ENCODE data around the gene ATF7.
"Not testable (repeated sequence)": the region's sequence is repeated elsewhere in the genome, so short reads cannot be mapped to it uniquely, and the experiment has no call there.

ATF7 gene

GRCh38 chr12:53652366-53652765 is 26.2 kb upstream of the ATF7 start:
- Histone ChIP-seq H3K4me2 (ENCODE audit: insufficient read depth, low read length) (no peak overlapping the region), H3K79me2 (ENCODE audit: insufficient read depth, low read length) (no peaks in the 10 kb centered on the region), H3K4me1 (ENCODE audit: insufficient read depth, low read length) (no peaks in the 10 kb centered on the region), H3K27ac (ENCODE audit: low read length) (no peak overlapping the region), H3K27me3 (ENCODE audit: insufficient read depth, low read length, poor library complexity) (no peaks in the 10 kb centered on the region), H3K36me3 (ENCODE audit: insufficient read depth, low read length) (no peaks in the 10 kb centered on the region), H3K9me3 (ENCODE audit: insufficient read depth, low read length, severe bottlenecking) (no peaks in the 10 kb centered on the region), H4K20me1 (ENCODE audit: insufficient read depth, low read length) (no peaks in the 10 kb centered on the region), H2AFZ (ENCODE audit: low read depth, low read length) (no peak overlapping the region), H3K9ac (ENCODE audit: low read depth, low read length) (no peak overlapping the region), H3K4me3 (ENCODE audit: low read depth in 1 of 2, low read length in 2 of 2) (no peak overlapping the region)
- ATAC-seq (ENCODE audit: insufficient read depth, low read depth) (no peak), DNase-seq (no peak)
- TF ChIP-seq EZH2 (IDR thresholded peaks at IDR 0.05; ENCODE audit: borderline replicate concordance, low read depth, low read length, severe bottlenecking), result no peak
- TF ChIP-seq CTCF (IDR thresholded peaks at IDR 0.05; ENCODE audit: borderline replicate concordance, extremely low read depth, low read length, poor library complexity, severe bottlenecking), result no peak

DNA sequence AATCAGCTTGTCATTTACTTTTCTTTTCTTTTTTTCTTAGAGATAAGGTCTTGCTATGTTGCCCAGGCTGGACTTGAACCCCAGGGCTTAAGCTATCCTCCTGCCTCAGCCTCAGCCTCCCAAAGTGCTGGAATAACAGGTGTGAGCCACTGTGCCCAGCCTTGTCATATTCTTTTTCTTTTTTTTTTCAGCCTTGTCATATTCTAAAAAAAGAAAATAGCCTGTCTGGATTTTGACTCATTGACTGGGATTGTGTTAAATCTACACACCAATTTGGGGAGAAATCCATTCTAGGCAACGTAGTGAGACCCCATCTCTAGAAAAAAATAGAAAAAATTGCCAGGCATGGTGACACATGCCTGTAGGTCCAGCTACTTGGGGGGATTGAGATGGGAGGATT is 25.6 kb upstream of the ATF7 start:
- H3K4me3 ChIP-seq (ENCODE audit: low read depth in 1 of 2, low read length in 2 of 2), result no peak overlapping the region
- H3K9me3 ChIP-seq (ENCODE audit: insufficient read depth, low read length, severe bottlenecking), result no peaks in the 10 kb centered on the region
- H3K27me3 ChIP-seq (ENCODE audit: insufficient read depth, low read length, poor library complexity), result no peaks in the 10 kb centered on the region
- DNase-seq, result no peak
- no peaks in the 10 kb centered on the region for H4K20me1 ChIP-seq (ENCODE audit: insufficient read depth, low read length)
- H3K4me1 ChIP-seq (ENCODE audit: insufficient read depth, low read length), result no peaks in the 10 kb centered on the region
- no peak overlapping the region for H3K9ac ChIP-seq (ENCODE audit: low read depth, low read length)
- no peak overlapping the region for H3K4me2 ChIP-seq (ENCODE audit: insufficient read depth, low read length)
- no peak for ATAC-seq (ENCODE audit: insufficient read depth, low read depth)
- no peak overlapping the region for H3K27ac ChIP-seq (ENCODE audit: low read length)
- H2AFZ ChIP-seq (ENCODE audit: low read depth, low read length), result no peak overlapping the region
- no peaks in the 10 kb centered on the region for H3K36me3 ChIP-seq (ENCODE audit: insufficient read depth, low read length)
- H3K79me2 ChIP-seq (ENCODE audit: insufficient read depth, low read length), result no peaks in the 10 kb centered on the region
- no peak for TF ChIP-seq EZH2 (IDR thresholded peaks at IDR 0.05; ENCODE audit: borderline replicate concordance, low read depth, low read length, severe bottlenecking)
- no peak for TF ChIP-seq CTCF (IDR thresholded peaks at IDR 0.05; ENCODE audit: borderline replicate concordance, extremely low read depth, low read length, poor library complexity, severe bottlenecking)

DNA sequence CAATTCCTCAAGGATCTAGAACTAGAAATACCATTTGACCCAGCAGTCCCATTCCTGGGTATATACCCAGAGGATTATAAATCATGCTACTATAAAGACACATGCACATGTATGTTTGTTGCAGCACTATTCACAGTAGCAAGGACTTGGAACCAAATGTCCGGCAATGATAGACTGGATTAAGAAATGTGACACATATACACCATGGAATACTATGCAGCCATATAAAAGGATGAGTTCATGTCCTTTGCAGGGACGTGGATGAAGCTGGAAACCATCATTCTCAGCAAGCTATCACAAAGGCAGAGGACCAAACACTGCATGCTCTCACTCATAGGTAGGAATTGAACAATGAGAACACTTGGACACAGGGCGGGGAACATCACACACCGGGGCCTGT is 20.1 kb upstream of the ATF7 start:
- H3K4me1 ChIP-seq (ENCODE audit: insufficient read depth, low read length); H3K9me3 ChIP-seq (ENCODE audit: insufficient read depth, low read length, severe bottlenecking); ATAC-seq (ENCODE audit: insufficient read depth, low read depth); H3K79me2 ChIP-seq (ENCODE audit: insufficient read depth, low read length); H4K20me1 ChIP-seq (ENCODE audit: insufficient read depth, low read length); H3K36me3 ChIP-seq (ENCODE audit: insufficient read depth, low read length); H3K27ac ChIP-seq (ENCODE audit: low read length); H3K9ac ChIP-seq (ENCODE audit: low read depth, low read length); H3K4me2 ChIP-seq (ENCODE audit: insufficient read depth, low read length); DNase-seq; H2AFZ ChIP-seq (ENCODE audit: low read depth, low read length); H3K4me3 ChIP-seq (ENCODE audit: low read depth in 1 of 2, low read length in 2 of 2); H3K27me3 ChIP-seq (ENCODE audit: insufficient read depth, low read length, poor library complexity): not testable (repeated sequence)

- H3K4me1 ChIP-seq (ENCODE audit: insufficient read depth, low read length), result no peaks in the 10 kb centered on the region
- ATAC-seq (ENCODE audit: insufficient read depth, low read depth), result no peak
Measured at GRCh38 chr12:53645165-53645564, 19.0 kb upstream of the ATF7 start.

More at GRCh38 chr12:53645165-53645564, 19.0 kb upstream of the ATF7 start:
- Histone ChIP-seq H3K9me3 (ENCODE audit: insufficient read depth, low read length, severe bottlenecking) (no peaks in the 10 kb centered on the region), H2AFZ (ENCODE audit: low read depth, low read length) (no peak overlapping the region), H3K27ac (ENCODE audit: low read length) (no peak overlapping the region), H3K36me3 (ENCODE audit: insufficient read depth, low read length) (no peaks in the 10 kb centered on the region), H3K4me2 (ENCODE audit: insufficient read depth, low read length) (no peak overlapping the region), H3K27me3 (ENCODE audit: insufficient read depth, low read length, poor library complexity) (no peaks in the 10 kb centered on the region), H3K4me3 (ENCODE audit: low read depth in 1 of 2, low read length in 2 of 2) (no peak overlapping the region), H3K9ac (ENCODE audit: low read depth, low read length) (no peak overlapping the region), H4K20me1 (ENCODE audit: insufficient read depth, low read length) (no peaks in the 10 kb centered on the region), H3K79me2 (ENCODE audit: insufficient read depth, low read length) (no peaks in the 10 kb centered on the region)
- no peak for TF ChIP-seq EZH2 (IDR thresholded peaks at IDR 0.05; ENCODE audit: borderline replicate concordance, low read depth, low read length, severe bottlenecking)
- TF ChIP-seq CTCF (IDR thresholded peaks at IDR 0.05; ENCODE audit: borderline replicate concordance, extremely low read depth, low read length, poor library complexity, severe bottlenecking), result no peak
- DNase-seq, result no peak

Measured in DND-41 (cell line).